Esophagus (tissue), 2 donors: ENCODE data around the gene BCAS3. TPM values are rescaled to one million over a fixed set of nuclear protein-coding genes. Genes with fewer than 3 reads are reported as not detected.
"Not testable (repeated sequence)": the region's sequence is repeated elsewhere in the genome, so short reads cannot be mapped to it uniquely, and the experiment has no call there.

Experiments used
- H3K27ac ChIP-seq, 2 donors: one replicate each; pipeline ENCODE4 v1.5.1; 2013; ENCODE audit warnings: low read depth in 2 of 2, mild to moderate bottlenecking in 2 of 2, inconsistent platforms in 1 of 2, low read length in 1 of 2, moderate library complexity in 1 of 2
- H3K27me3 ChIP-seq, 2 donors: one replicate each; pipeline ENCODE4 v1.6.1; 2013; ENCODE audit warnings: low read length in 2 of 2, control low read depth in 1 of 2, mild to moderate bottlenecking in 1 of 2; ENCODE audit not compliant: insufficient read depth in 2 of 2, control insufficient read depth in 1 of 2
- H3K36me3 ChIP-seq, 2 donors: one replicate each; pipeline ENCODE4 v1.6.1; 2013; ENCODE audit warnings: low read length in 1 of 2; ENCODE audit not compliant: control insufficient read depth in 2 of 2, insufficient read depth in 2 of 2
- H3K4me1 ChIP-seq, 2 donors: one replicate each; pipeline ENCODE4 v1.6.1; 2013; ENCODE audit warnings: low read length in 1 of 2; ENCODE audit not compliant: control insufficient read depth in 2 of 2, insufficient read depth in 2 of 2
- H3K4me3 ChIP-seq, 2 donors: one replicate each; pipeline ENCODE4 v1.5.1; 2013; ENCODE audit warnings: low read length in 2 of 2, mild to moderate bottlenecking in 2 of 2, low read depth in 1 of 2, moderate library complexity in 1 of 2
- H3K9me3 ChIP-seq, 2 donors: one replicate each; pipeline ENCODE4 v1.6.1; 2013; ENCODE audit warnings: mild to moderate bottlenecking in 2 of 2, low read depth in 1 of 2, low read length in 1 of 2, moderate library complexity in 1 of 2; ENCODE audit not compliant: control insufficient read depth in 2 of 2, insufficient read depth in 1 of 2
- WGBS, 2 donors: extraction: QIAGEN DNeasy Blood & Tissue Kit; methylation state at CpG; one replicate each; pipeline ENCODE4 v1.1.7; 2013; 5-methylcytosine and 5-hydroxymethylcytosine counted together
- polyA plus RNA-seq, 2 donors: library from polyadenylated mRNA; stranded (reverse); fragments of 200-250 nt; gene quantifications; one replicate each; pipeline ENCODE4 v1.2.3, GENCODE V29; 2013
- donor health status: healthy with polysubstance abuse.
- donor health status: Bipolar disorder and iron deficiency.

Gene BCAS3
- polyA plus RNA-seq, 2 donors: 4.7 to 6.6 TPM

- Histone ChIP-seq H3K9me3 (peaks cover 0 to 3% of the 10 kb centered on the region in 2 donors), H3K4me3 (no peak overlapping the region), H3K27ac (no peak overlapping the region), H3K27me3 (no peaks in the 10 kb centered on the region), H3K4me1 (no peaks in the 10 kb centered on the region), H3K36me3 (no peaks in the 10 kb centered on the region)
Observed at GRCh38 chr17:61436273-61436672, 758.6 kb downstream of the BCAS3 start.

- Histone ChIP-seq H3K4me1 (no peaks in the 10 kb centered on the region), H3K9me3 (peaks cover 0 to 3% of the 10 kb centered on the region in 2 donors), H3K4me3 (no peak overlapping the region), H3K27ac (no peak overlapping the region), H3K27me3 (no peaks in the 10 kb centered on the region), H3K36me3 (no peaks in the 10 kb centered on the region)
Observed at GRCh38 chr17:61436995-61437704, 759.5 kb downstream of the BCAS3 start.

GRCh38 chr17:61440697-61441096, 763.0 kb downstream of the BCAS3 start:
- H3K36me3 ChIP-seq: no peaks in the 10 kb centered on the region
- H3K4me1 ChIP-seq: peaks cover 0 to 5% of the 10 kb centered on the region in 2 donors
- H3K27ac ChIP-seq: no peak overlapping the region
- no peaks in the 10 kb centered on the region for H3K27me3 ChIP-seq
- peaks cover 0 to 3% of the 10 kb centered on the region in 2 donors for H3K9me3 ChIP-seq
- H3K4me3 ChIP-seq: no peak overlapping the region

- not testable (repeated sequence) for H3K9me3 ChIP-seq, H3K4me3 ChIP-seq, H3K27ac ChIP-seq, H3K27me3 ChIP-seq, H3K36me3 ChIP-seq, H3K4me1 ChIP-seq
- 95 to 97% methylated on average over 6 of the region's 6 CpGs for WGBS, 2 donors
Observed at GRCh38 chr17:61441507-61441906, 763.9 kb downstream of the BCAS3 start.

GRCh38 chr17:61442136-61442775, 764.6 kb downstream of the BCAS3 start:
- Histone ChIP-seq H3K4me3 (no peak overlapping the region), H3K36me3 (no peaks in the 10 kb centered on the region), H3K4me1 (peaks cover 0 to 5% of the 10 kb centered on the region in 2 donors), H3K27me3 (no peaks in the 10 kb centered on the region), H3K9me3 (peaks cover 0 to 3% of the 10 kb centered on the region in 2 donors), H3K27ac (no peak overlapping the region)
- WGBS, 2 donors: 52 to 58% methylated on average over 4 of the region's 4 CpGs

Other genes with a start within 250 kb of the BCAS3 start
- 1 to 10 TPM; 4.4 to 5.3 TPM for gene APPBP2, start 151.6 kb upstream of the BCAS3 start, polyA plus RNA-seq
- 1 to 10 TPM; 3.3 to 5.1 TPM for gene PPM1D, start 77.7 kb upstream of the BCAS3 start, polyA plus RNA-seq